GM12878 (cell line): ENCODE results near the gene RAB36. TPM values are rescaled to one million over a fixed set of nuclear protein-coding genes. Genes with fewer than 3 reads are reported as not detected.

Source experiments
- ATAC-seq: fragments of 200-7000 bp; cut with Tn5 transposase; 3 replicates; pipeline ENCODE4 v1.9.1; 2020; ENCODE audit warnings: mild to moderate bottlenecking, moderate library complexity
- BruUV-seq: library from RNA; stranded (reverse); fragments of 400-500 nt; replicated peaks from 2 replicates; lab custom pipeline; 2021; lab: Mats Ljungman, UMichigan
- CTCF ChIA-PET: fragments of 300-600 bp; sonication (Branson Sonifier 250); formaldehyde crosslinking; extraction: SDS; loops from one replicate; lab custom pipeline; 2021; ENCODE audit warnings: inconsistent platforms; lab: Yijun Ruan, JAX
- POLR2A ChIA-PET: fragments of 350-600 bp; formaldehyde crosslinking; extraction: SDS; loops from one replicate; lab custom pipeline; 2021; ENCODE audit warnings: inconsistent platforms; lab: Charles Lee
- RAD21 ChIA-PET: fragments of 300-600 bp; sonication (Branson Sonifier 250); formaldehyde crosslinking; loops from one replicate; lab custom pipeline; 2023; ENCODE audit warnings: antibody characterized with exemption; ENCODE audit not compliant: unreplicated experiment; lab: Charles Lee
- SMC1A ChIA-PET: fragments of 300-600 bp; sonication (Branson Sonifier 250); formaldehyde crosslinking; loops from one replicate; lab custom pipeline; 2023; ENCODE audit not compliant: unreplicated experiment, uncharacterized antibody; lab: Charles Lee
- DNase-seq: peaks from one replicate; pipeline ENCODE4 v3.0.0-alpha.2; 2011; ENCODE audit warnings: low read depth, low spot score
- FAIRE-seq: peaks from 3 replicates; lab custom pipeline; 2011; peaks lifted over from hg19 to GRCh38; lab: Jason Lieb, UNC
- H2AFZ ChIP-seq: 2 replicates; pipeline ENCODE4 v1.6.0; 2011; ENCODE audit warnings: low read depth, low read length, control low read depth; ENCODE audit not compliant: control insufficient read depth
- H3K27ac ChIP-seq: 2 replicates; pipeline ENCODE4 v1.5.1; 2011; ENCODE audit warnings: control low read depth; ENCODE audit not compliant: control insufficient read depth, insufficient read depth
- H3K27me3 ChIP-seq, 2 experiments: replicated peaks in 1 of 2; 2 replicates each; pipeline versions ENCODE4 v1.6.0 to v1.6.1; 2011; ENCODE audit warnings: low read length in 1 of 2; ENCODE audit not compliant: control insufficient read depth in 2 of 2, insufficient read depth in 2 of 2
- H3K36me3 ChIP-seq, 2 experiments: 2 replicates each; pipeline ENCODE4 v1.5.1; 2011; ENCODE audit warnings: low read length in 1 of 2; ENCODE audit not compliant: control insufficient read depth in 2 of 2, insufficient read depth in 2 of 2
- H3K4me1 ChIP-seq: 2 replicates; pipeline ENCODE4 v1.6.1; 2011; ENCODE audit warnings: mild to moderate bottlenecking, low read length, moderate library complexity, mixed read lengths; ENCODE audit not compliant: control insufficient read depth, insufficient read depth
- H3K4me2 ChIP-seq: 2 replicates; pipeline ENCODE4 v1.6.0; 2011; ENCODE audit warnings: control low read depth; ENCODE audit not compliant: control insufficient read depth, insufficient read depth
- H3K4me3 ChIP-seq: fragments of 200-600 bp; sonication (generic); 2 replicates; pipeline ENCODE4 v1.5.1; 2016
- H3K79me2 ChIP-seq: 2 replicates; pipeline ENCODE4 v1.6.0; 2011; ENCODE audit warnings: low read length; ENCODE audit not compliant: control insufficient read depth, insufficient read depth
- H3K9ac ChIP-seq: 2 replicates; pipeline ENCODE4 v1.8.0; 2011; ENCODE audit warnings: low read length, control low read depth, mixed read lengths; ENCODE audit not compliant: control insufficient read depth, insufficient read depth
- H3K9me3 ChIP-seq: replicated peaks from 3 replicates; pipeline ENCODE4 v1.5.1; 2011; ENCODE audit warnings: mild to moderate bottlenecking, low read length; ENCODE audit not compliant: control insufficient read depth, insufficient read depth
- H4K20me1 ChIP-seq: 2 replicates; pipeline ENCODE4 v1.6.0; 2011; ENCODE audit not compliant: control insufficient read depth, insufficient read depth
- PRDM15 ChIP-seq: fragments of 450-650 bp; formaldehyde crosslinking; IDR thresholded peaks from 2 replicates; pipeline ENCODE4 v1.4.0; 2020; ENCODE audit warnings: mild to moderate bottlenecking, moderate library complexity
- RAD21 ChIP-seq: IDR thresholded peaks from 2 replicates; pipeline ENCODE4 v1.6.1; 2011; ENCODE audit warnings: mild to moderate bottlenecking, low read depth, low read length, moderate library complexity; ENCODE audit not compliant: insufficient read depth
- SMARCA5 ChIP-seq: fragments of 450-650 bp; IDR thresholded peaks from 2 replicates; pipeline ENCODE4 v1.6.1; 2017; ENCODE audit warnings: mild to moderate bottlenecking
- STAT3 ChIP-seq: IDR thresholded peaks from 2 replicates; pipeline ENCODE4 v1.6.1; 2011; ENCODE audit warnings: low read depth, low read length, improper control_type of control experiment
- TCF3 ChIP-seq: IDR thresholded peaks from 2 replicates; pipeline ENCODE4 v1.6.1; 2012; ENCODE audit warnings: low read depth, mild to moderate bottlenecking, low read length, borderline replicate concordance; ENCODE audit not compliant: insufficient read depth
- ZNF217 ChIP-seq: fragments of 450-650 bp; IDR thresholded peaks from 2 replicates; pipeline ENCODE4 v1.6.1; 2017; ENCODE audit warnings: antibody characterized with exemption, mild to moderate bottlenecking
- WGBS: methylation state at CpG from one replicate; pipeline ENCODE4 v1.1.6; 2016; ENCODE audit warnings: low lambda C conversion rate; ENCODE audit not compliant: insufficient replicate concordance, insufficient coverage; ENCODE audit errors: missing lambda C conversion rate; 5-methylcytosine and 5-hydroxymethylcytosine counted together
- in situ Hi-C: fragments of 300-500 bp; cut with MboI; formaldehyde crosslinking; loops from 9 replicates; pipeline ENCODE4 v1.14.3; 2018; ENCODE audit warnings: mixed read lengths
- intact Hi-C: fragments of 100-400 bp; cut with micrococcal nuclease; formaldehyde crosslinking; loops from one replicate; pipeline ENCODE4 v1.14.2; 2022; ENCODE audit not compliant: unreplicated experiment
- polyA plus RNA-seq, 11 experiments: library from polyadenylated mRNA; depleted of rRNA in 4 of 11; unstranded in 6 of 11; stranded (reverse) in 5 of 11; fragments of >200 nt; fragmentation: Nextera tagmentation in 4 of 11; fragmentation: Illumina TruSeq in 1 of 11; extraction: Ambion mirVana in 4 of 11; extraction: Trizol in 1 of 11; gene quantifications; 1 replicate in 1 of 11; 2 replicates in 10 of 11; pipeline versions ENCODE4 v1.2.1 to v1.2.3, GENCODE V29; 2011 to 2016; ENCODE audit warnings: inconsistent platforms in 2 of 11, missing spikeins in 2 of 11, low read depth in 1 of 11
- total RNA-seq, 4 experiments: library from RNA; depleted of rRNA in 3 of 4; stranded (reverse); fragments of >200 nt in 3 of 4; fragmentation: Illumina TruSeq in 1 of 4; extraction: Trizol in 1 of 4; gene quantifications; 2 replicates each; pipeline versions ENCODE4 v1.2.1 to v1.2.3, GENCODE V29; 2013 to 2021
- TF ChIP-seq, protein P1 (sequence below): IDR thresholded peaks from 2 replicates; pipeline ENCODE4 v1.6.1; 2011; ENCODE audit warnings: low read depth, mild to moderate bottlenecking, low read length, moderate library complexity, borderline replicate concordance; ENCODE audit errors: extremely low read depth

Gene RAB36
- total and polyA plus RNA-seq, 10 of the 15 experiments (the other 5 are each of a cell fraction or from before 2014, with no cell fraction given): 0.31 to 2.7 (median 1.1) TPM

GRCh38 chr22:23140385-23140784 is 4.9 kb upstream of the RAB36 start:
- H3K4me1 ChIP-seq: peaks cover 72% of the 10 kb centered on the region
- no peak for DNase-seq
- CTCF ChIA-PET: interaction anchor here (0.6 to 6.0 kb wide), 10 partner anchors 9 to 970 kb away, joined by 3 to 86 read pairs (median 4); no protein-coding TSS in a partner anchor
- ATAC-seq: no peak
- H3K27ac ChIP-seq: peak overlapping the region; percentile 54
- BruUV-seq: no TSS peak
- no peaks in the 10 kb centered on the region for H3K36me3 ChIP-seq
- TF ChIP-seq TCF3 (no peak), ZNF217 (peak; percentile 48; the same call in 1 of the 2 replicates), STAT3 (no peak), SMARCA5 (peak; percentile 71)
- peak overlapping the region; percentile 45 for H2AFZ ChIP-seq
- no peaks in the 10 kb centered on the region for H3K79me2 ChIP-seq
- intact Hi-C loops: loop anchor here (10.0 kb wide), 1 partner anchor 286 kb away; no protein-coding TSS in a partner anchor
- peak overlapping the region; percentile 60 for H3K4me2 ChIP-seq
- FAIRE-seq: no peak
- H3K4me3 ChIP-seq: no peak overlapping the region
- POLR2A ChIA-PET: interaction anchor here (0.6 to 1.5 kb wide), 7 partner anchors 13 to 1095 kb away, joined by 3 to 6 read pairs (median 3); no protein-coding TSS in a partner anchor
- H3K9ac ChIP-seq: no peak overlapping the region
- in situ Hi-C loops: no loop called here
- H3K9me3 ChIP-seq: no peaks in the 10 kb centered on the region
- RAD21 ChIA-PET: interaction anchor here (0.7 to 1.8 kb wide), 9 partner anchors 34 to 205 kb away, joined by 3 to 5 read pairs (median 4); no protein-coding TSS in a partner anchor
- SMC1A ChIA-PET: interaction anchor here (0.7 to 3.8 kb wide), 9 partner anchors 17 to 212 kb away, joined by 3 to 28 read pairs (median 5); no protein-coding TSS in a partner anchor
- no peaks in the 10 kb centered on the region for H3K27me3 ChIP-seq
- H4K20me1 ChIP-seq: no peaks in the 10 kb centered on the region

DNA sequence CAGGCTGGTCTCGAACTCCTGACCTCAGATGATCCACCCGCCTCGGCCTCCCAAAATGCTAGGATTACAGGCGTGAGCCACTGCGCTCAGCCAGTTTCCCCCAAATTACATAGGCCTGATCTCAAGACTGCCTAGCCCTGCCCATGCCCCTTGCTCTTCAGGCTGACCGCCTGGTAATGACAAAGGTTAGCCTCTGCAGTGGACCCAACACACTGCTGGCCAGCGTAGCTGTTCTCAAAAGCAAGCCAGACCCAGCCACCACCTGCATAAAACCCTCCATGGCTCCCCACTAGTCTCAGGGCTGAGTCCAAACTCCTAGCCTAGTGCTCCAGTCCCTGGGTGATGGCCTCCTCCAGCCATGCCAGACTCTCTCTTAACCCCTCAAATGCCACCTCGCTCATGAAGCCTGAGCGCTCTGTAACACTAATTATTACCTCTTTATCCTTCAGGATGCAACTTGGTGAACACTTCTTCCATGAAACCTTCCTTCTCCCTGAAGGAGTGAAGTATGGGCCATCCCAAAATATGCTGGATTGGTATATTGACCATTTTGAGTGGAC is 2.7 kb upstream of the RAB36 start:
- no peaks in the 10 kb centered on the region for H3K9me3 ChIP-seq
- TF ChIP-seq, protein P1, sequence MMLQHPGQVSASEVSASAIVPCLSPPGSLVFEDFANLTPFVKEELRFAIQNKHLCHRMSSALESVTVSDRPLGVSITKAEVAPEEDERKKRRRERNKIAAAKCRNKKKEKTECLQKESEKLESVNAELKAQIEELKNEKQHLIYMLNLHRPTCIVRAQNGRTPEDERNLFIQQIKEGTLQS: no peak
- TF ChIP-seq RAD21 (no peak), PRDM15 (CRISPR knock-in tag) (no peak)

More for the DNA sequence above, 2.7 kb upstream of the RAB36 start:
- ChIA-PET RAD21 (interaction anchor here (0.8 to 1.8 kb wide), 3 partner anchors 14 to 207 kb away, joined by 3 to 7 read pairs (median 4); no protein-coding TSS in a partner anchor), POLR2A (interaction anchor here (0.6 to 1.3 kb wide), 4 partner anchors 80 to 210 kb away, joined by 3 to 4 read pairs (median 3); no protein-coding TSS in a partner anchor), CTCF (interaction anchor here (1.1 to 6.0 kb wide), 3 partner anchors 32 to 185 kb away, joined by 4 to 86 read pairs (median 7); no protein-coding TSS in a partner anchor), SMC1A (interaction anchor here (0.6 to 3.8 kb wide), 3 partner anchors 36 to 184 kb away, joined by 3 to 28 read pairs (median 4); no protein-coding TSS in a partner anchor)
- no peaks in the 10 kb centered on the region for H4K20me1 ChIP-seq
- H3K9ac ChIP-seq: no peak overlapping the region
- H3K4me1 ChIP-seq: peaks cover 59% of the 10 kb centered on the region
- in situ Hi-C loops (no loop called here), intact Hi-C loops (loop anchor here (10.0 kb wide), 1 partner anchor 288 kb away; no protein-coding TSS in a partner anchor)
- H2AFZ ChIP-seq: no peak overlapping the region
- no peak overlapping the region for H3K4me3 ChIP-seq
- FAIRE-seq (no peak), ATAC-seq (no peak), DNase-seq (no peak)
- H3K27ac ChIP-seq: no peak overlapping the region
- no peaks in the 10 kb centered on the region for H3K36me3 ChIP-seq
- H3K4me2 ChIP-seq: peak overlapping the region; percentile 82
- H3K27me3 ChIP-seq: no peaks in the 10 kb centered on the region
- 87% methylated on average over 9 of the region's 9 CpGs for WGBS
- BruUV-seq: no TSS peak
- H3K79me2 ChIP-seq: no peaks in the 10 kb centered on the region
